Measurements from ENCODE around the gene ZNF674.

GRCh38 chrX:46576458-46576857 is 31.2 kb upstream of the ZNF674 start:
- TF ChIP-seq CTCF (IDR thresholded peaks at IDR 0.05; ENCODE audit: insufficient read depth, low read length): no peak
- no peak for TF ChIP-seq REST (IDR thresholded peaks at IDR 0.05; ENCODE audit: insufficient replicate concordance, low read depth)
- no peak for TF ChIP-seq GABPA (IDR thresholded peaks at IDR 0.05; ENCODE audit: low read depth)
- no peak for TF ChIP-seq POLR2AphosphoS5 (IDR thresholded peaks at IDR 0.05; ENCODE audit: low read depth)
